ENCODE measurements around the gene ZG16B.

The ZG16B gene

GRCh38 chr16:2819179-2819938 lies 10.7 kb upstream of the ZG16B start:
- peaks cover 0 to 51% (median 0%) of the 10 kb centered on the region in 3 experiments for H3K27me3 ChIP-seq (ENCODE audit: control insufficient read depth in 3 of 3, insufficient read depth in 3 of 3, low read depth in 1 of 3, low read length in 3 of 3)
- H3K27ac ChIP-seq (replicated peaks; ENCODE audit: low read length) = no peak overlapping the region
- H2BK120ac ChIP-seq (ENCODE audit: low read depth, low read length) = no peak overlapping the region
- H3K18ac ChIP-seq (ENCODE audit: low read length) = peak overlapping the region; percentile 25
- H3K79me1 ChIP-seq (ENCODE audit: low read depth, low read length) = no peaks in the 10 kb centered on the region
- H3K4ac ChIP-seq (ENCODE audit: low read length) = no peak overlapping the region
- H3K4me3 ChIP-seq (ENCODE audit: low read length in 2 of 2) = no peak overlapping the region
- H4K91ac ChIP-seq (ENCODE audit: low read depth, low read length, poor library complexity) = no peak overlapping the region
- H2BK5ac ChIP-seq (ENCODE audit: low read length) = no peak overlapping the region
- H2BK12ac ChIP-seq (ENCODE audit: low read length) = peak overlapping the region; percentile 63
- no peak overlapping the region for H3K4me2 ChIP-seq (ENCODE audit: insufficient read depth, low read length, poor library complexity, severe bottlenecking)
- peak overlapping the region; percentile 56 for H3K9ac ChIP-seq (ENCODE audit: low read depth, low read length, poor library complexity)
- no peak overlapping the region for H3K14ac ChIP-seq (ENCODE audit: low read length)
- no peak overlapping the region for H2BK15ac ChIP-seq (ENCODE audit: low read length)
- H3K4me1 ChIP-seq (ENCODE audit: control insufficient read depth in 2 of 2, insufficient read depth in 1 of 2, low read depth in 1 of 2, low read length in 2 of 2) = peaks cover 0 to 8% of the 10 kb centered on the region in 2 donors
- no peak overlapping the region for H2AFZ ChIP-seq (ENCODE audit: low read length)
- WGBS, 2 donors (ENCODE audit: extremely low coverage in 2 of 2, insufficient read length in 2 of 2, insufficient replicate concordance in 1 of 2) = no CpG with 5 or more reads among the region's 18 CpGs
- DNase-seq (ENCODE audit: low spot score) = no peak
- H4K8ac ChIP-seq (ENCODE audit: low read depth, low read length) = no peak overlapping the region
- no peaks in the 10 kb centered on the region for H3K9me3 ChIP-seq (replicated peaks in 1 of 2; ENCODE audit: control insufficient read depth in 2 of 2, insufficient read depth in 1 of 2, low read depth in 1 of 2, low read length in 2 of 2)
- H3K36me3 ChIP-seq (replicated peaks in 1 of 2; ENCODE audit: control insufficient read depth in 2 of 2, insufficient read depth in 2 of 2, low read length in 2 of 2) = no peaks in the 10 kb centered on the region
- H2AK5ac ChIP-seq (ENCODE audit: low read depth, low read length) = peak overlapping the region; percentile 50
- H3K23ac ChIP-seq (ENCODE audit: low read depth, low read length, poor library complexity) = peak overlapping the region; percentile 49

DNA sequence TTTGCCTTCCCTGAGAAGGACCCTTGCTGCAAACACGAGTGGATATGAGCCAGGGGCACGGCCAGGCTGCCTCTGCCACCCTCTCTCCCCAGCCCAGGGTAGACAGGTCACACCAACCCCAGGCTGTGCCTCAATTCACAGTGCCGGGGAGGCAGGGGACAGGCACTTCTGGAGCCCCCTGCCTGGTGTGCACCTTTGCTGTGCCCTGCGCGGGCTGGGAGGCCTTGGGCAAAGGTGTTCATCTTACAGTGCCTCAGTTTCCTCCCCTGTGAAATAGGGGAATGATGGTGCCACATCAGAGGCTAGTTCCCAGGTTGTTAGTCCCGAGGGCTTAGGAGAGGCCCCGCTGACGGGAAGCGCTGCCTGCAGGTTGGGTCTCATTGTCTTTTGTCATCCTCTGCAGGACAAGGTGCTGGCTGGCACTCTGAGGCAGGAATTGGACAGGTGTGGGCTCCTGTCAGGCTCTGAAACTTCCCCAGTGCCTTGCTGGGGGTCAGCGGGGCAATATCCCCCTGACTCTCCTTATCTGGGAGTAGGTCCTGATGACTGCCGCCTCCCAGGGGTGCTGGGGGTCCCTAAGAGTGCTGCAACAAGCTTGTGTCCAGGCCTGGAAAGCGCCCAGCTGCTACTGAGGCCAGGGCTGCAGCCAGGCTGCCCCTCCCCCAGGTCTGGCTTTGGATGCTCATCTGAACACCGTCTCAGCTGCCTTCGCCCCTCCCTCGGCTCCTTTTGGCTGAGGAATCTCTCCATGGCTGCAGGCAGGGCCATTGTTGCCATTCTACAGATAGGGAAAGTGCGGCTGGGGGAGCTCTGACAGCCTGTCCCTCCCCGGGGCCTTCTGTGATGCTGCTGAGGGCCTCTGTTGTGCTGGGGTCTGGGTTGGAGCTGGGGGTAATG lies 9.9 kb upstream of the ZG16B start:
- Histone ChIP-seq H3K4me3 (ENCODE audit: low read length in 2 of 2) (no peak overlapping the region), H3K18ac (ENCODE audit: low read length) (peak overlapping the region; percentile 80), H3K27me3 (ENCODE audit: control insufficient read depth in 3 of 3, insufficient read depth in 3 of 3, low read depth in 1 of 3, low read length in 3 of 3) (peaks cover 0 to 46% (median 0%) of the 10 kb centered on the region in 3 experiments), H2BK120ac (ENCODE audit: low read depth, low read length) (no peak overlapping the region), H2AFZ (ENCODE audit: low read length) (no peak overlapping the region), H2BK12ac (ENCODE audit: low read length) (no peak overlapping the region), H3K79me1 (ENCODE audit: low read depth, low read length) (no peaks in the 10 kb centered on the region), H3K4me1 (ENCODE audit: control insufficient read depth in 2 of 2, insufficient read depth in 1 of 2, low read depth in 1 of 2, low read length in 2 of 2) (peaks cover 0 to 8% of the 10 kb centered on the region in 2 donors), H2AK5ac (ENCODE audit: low read depth, low read length) (peak overlapping the region; percentile 25), H3K9me3 (replicated peaks in 1 of 2; ENCODE audit: control insufficient read depth in 2 of 2, insufficient read depth in 1 of 2, low read depth in 1 of 2, low read length in 2 of 2) (no peaks in the 10 kb centered on the region), H3K23ac (ENCODE audit: low read depth, low read length, poor library complexity) (no peak overlapping the region), H2BK15ac (ENCODE audit: low read length) (no peak overlapping the region), H3K4ac (ENCODE audit: low read length) (no peak overlapping the region), H3K27ac (replicated peaks; ENCODE audit: low read length) (no peak overlapping the region), H4K91ac (ENCODE audit: low read depth, low read length, poor library complexity) (no peak overlapping the region), H3K36me3 (replicated peaks in 1 of 2; ENCODE audit: control insufficient read depth in 2 of 2, insufficient read depth in 2 of 2, low read length in 2 of 2) (no peaks in the 10 kb centered on the region), H3K14ac (ENCODE audit: low read length) (peak overlapping the region; percentile 2), H3K4me2 (ENCODE audit: insufficient read depth, low read length, poor library complexity, severe bottlenecking) (no peak overlapping the region), H2BK5ac (ENCODE audit: low read length) (no peak overlapping the region), H3K9ac (ENCODE audit: low read depth, low read length, poor library complexity) (no peak overlapping the region), H4K8ac (ENCODE audit: low read depth, low read length) (no peak overlapping the region)
- WGBS, 2 donors (ENCODE audit: extremely low coverage in 2 of 2, insufficient read length in 2 of 2, insufficient replicate concordance in 1 of 2) = no CpG with 5 or more reads among the region's 17 CpGs
- DNase-seq (ENCODE audit: low spot score) = no peak

DNA sequence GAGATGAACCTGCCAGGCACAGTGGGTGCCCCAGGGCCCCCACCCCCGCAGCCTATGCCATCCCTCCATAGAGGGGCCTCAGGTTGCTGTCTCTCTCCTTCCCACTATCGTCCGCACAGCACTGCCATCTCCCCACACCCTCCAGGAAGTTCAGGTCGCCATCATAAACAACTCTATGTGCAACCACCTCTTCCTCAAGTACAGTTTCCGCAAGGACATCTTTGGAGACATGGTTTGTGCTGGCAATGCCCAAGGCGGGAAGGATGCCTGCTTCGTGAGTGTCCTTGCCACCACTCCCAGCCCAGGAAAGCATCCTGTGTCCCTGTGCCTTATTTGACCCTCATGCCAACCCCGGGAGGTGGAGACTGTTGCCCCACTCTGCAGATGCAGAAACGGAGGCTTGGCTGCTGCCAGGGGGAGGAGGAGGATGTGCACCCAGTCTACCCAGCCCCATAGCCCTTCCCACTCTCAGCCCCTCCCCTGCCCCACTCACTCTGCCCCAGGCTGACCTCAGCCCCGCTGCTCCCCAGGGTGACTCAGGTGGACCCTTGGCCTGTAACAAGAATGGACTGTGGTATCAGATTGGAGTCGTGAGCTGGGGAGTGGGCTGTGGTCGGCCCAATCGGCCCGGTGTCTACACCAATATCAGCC lies 9.1 kb upstream of the ZG16B start:
- Histone ChIP-seq H3K4me1 (ENCODE audit: control insufficient read depth in 2 of 2, insufficient read depth in 1 of 2, low read depth in 1 of 2, low read length in 2 of 2) (peaks cover 0 to 8% of the 10 kb centered on the region in 2 donors), H4K91ac (ENCODE audit: low read depth, low read length, poor library complexity) (no peak overlapping the region), H2BK12ac (ENCODE audit: low read length) (no peak overlapping the region), H3K9ac (ENCODE audit: low read depth, low read length, poor library complexity) (no peak overlapping the region), H4K8ac (ENCODE audit: low read depth, low read length) (no peak overlapping the region), H2BK15ac (ENCODE audit: low read length) (no peak overlapping the region), H2BK5ac (ENCODE audit: low read length) (no peak overlapping the region), H3K23ac (ENCODE audit: low read depth, low read length, poor library complexity) (no peak overlapping the region), H3K79me1 (ENCODE audit: low read depth, low read length) (no peaks in the 10 kb centered on the region), H3K36me3 (replicated peaks in 1 of 2; ENCODE audit: control insufficient read depth in 2 of 2, insufficient read depth in 2 of 2, low read length in 2 of 2) (no peaks in the 10 kb centered on the region), H3K27ac (replicated peaks; ENCODE audit: low read length) (no peak overlapping the region), H3K14ac (ENCODE audit: low read length) (no peak overlapping the region), H2BK120ac (ENCODE audit: low read depth, low read length) (no peak overlapping the region), H3K4ac (ENCODE audit: low read length) (no peak overlapping the region), H3K4me3 (ENCODE audit: low read length in 2 of 2) (peak overlapping the region in 1 of 2 donors; percentile 12), H3K9me3 (replicated peaks in 1 of 2; ENCODE audit: control insufficient read depth in 2 of 2, insufficient read depth in 1 of 2, low read depth in 1 of 2, low read length in 2 of 2) (no peaks in the 10 kb centered on the region), H3K18ac (ENCODE audit: low read length) (no peak overlapping the region), H3K4me2 (ENCODE audit: insufficient read depth, low read length, poor library complexity, severe bottlenecking) (no peak overlapping the region), H3K27me3 (ENCODE audit: control insufficient read depth in 3 of 3, insufficient read depth in 3 of 3, low read depth in 1 of 3, low read length in 3 of 3) (peaks cover 0 to 45% (median 0%) of the 10 kb centered on the region in 3 experiments), H2AK5ac (ENCODE audit: low read depth, low read length) (no peak overlapping the region), H2AFZ (ENCODE audit: low read length) (no peak overlapping the region)
- no CpG with 5 or more reads among the region's 14 CpGs for WGBS, 2 donors (ENCODE audit: extremely low coverage in 2 of 2, insufficient read length in 2 of 2, insufficient replicate concordance in 1 of 2)
- no peak for DNase-seq (ENCODE audit: low spot score)
